Fibroblast of peridontal ligament (primary cell): ENCODE measurements around the gene ALPL.

ENCODE experiments used
- DNase-seq: peaks from one replicate; pipeline ENCODE4 v3.0.0-alpha.2; 2010; ENCODE audit errors: extremely low read depth

Gene ALPL

DNA sequence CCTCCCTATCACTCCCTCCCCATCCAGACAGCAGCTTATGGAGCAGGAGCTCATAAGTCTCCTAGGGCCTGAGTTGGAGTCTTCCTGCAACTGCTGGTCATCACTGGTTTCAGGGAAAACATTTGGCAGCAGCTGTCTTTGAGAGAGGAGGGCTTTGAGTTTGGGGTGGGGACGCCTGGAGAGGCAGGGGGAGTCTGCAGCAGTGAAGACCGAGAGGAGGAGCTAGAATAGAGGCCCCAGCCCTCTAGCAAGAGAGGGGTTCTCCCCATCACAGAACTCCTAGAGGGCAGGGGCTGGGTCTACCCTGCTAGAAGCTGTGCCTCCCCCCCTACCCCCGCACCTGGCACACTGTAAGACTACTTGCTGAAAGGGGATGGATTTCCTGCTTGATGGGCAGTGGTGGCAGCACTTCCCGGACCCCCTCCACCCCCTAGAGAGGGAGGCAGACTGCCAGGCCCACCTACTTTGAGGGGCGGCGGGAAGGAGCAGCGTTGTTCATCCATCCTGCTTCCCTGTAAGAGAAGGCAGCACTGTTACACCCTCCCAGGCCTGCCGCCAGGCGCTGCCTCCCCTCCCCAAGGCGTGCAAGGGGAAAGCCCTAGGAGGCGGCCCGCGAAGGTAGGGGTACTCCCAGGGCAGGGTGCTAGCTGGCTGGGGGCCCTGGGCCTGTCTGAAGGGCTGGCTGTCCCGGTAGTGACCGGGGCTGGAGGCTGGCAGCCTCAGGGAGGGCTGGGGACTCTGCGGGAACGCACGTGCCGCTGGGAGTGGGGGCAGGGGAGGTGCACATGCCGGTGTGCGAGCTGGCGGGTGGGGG, 109.5 kb downstream of the ALPL start:
- DNase-seq: no peak

DNA sequence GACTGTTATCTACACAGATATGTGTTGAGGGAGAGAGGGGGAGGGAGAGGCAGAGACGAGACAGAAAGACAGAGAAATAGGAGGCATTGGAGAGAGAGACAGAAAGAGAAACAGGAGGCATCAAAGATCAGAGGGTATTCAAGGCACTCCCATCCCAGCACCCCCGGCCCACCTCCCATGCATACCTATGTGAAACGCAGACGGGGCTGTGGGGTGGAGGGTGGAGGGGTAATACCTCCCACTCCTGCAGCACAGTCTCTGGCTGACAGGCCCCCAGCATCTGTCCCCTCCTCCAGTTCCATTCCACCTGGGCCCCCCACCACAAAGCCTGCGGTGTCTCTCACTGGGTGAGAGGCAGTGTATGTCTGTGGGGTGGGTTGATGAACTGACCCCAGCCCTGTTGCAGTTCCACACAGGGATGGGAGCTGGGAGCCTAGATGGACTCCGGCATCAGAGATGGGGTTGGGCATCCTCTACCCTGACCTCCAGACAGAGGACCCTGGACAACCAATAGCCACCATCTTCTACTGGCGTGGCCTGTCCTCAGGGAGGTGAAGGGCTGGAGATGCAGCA, 110.2 kb downstream of the ALPL start:
- DNase-seq: no peak

DNA sequence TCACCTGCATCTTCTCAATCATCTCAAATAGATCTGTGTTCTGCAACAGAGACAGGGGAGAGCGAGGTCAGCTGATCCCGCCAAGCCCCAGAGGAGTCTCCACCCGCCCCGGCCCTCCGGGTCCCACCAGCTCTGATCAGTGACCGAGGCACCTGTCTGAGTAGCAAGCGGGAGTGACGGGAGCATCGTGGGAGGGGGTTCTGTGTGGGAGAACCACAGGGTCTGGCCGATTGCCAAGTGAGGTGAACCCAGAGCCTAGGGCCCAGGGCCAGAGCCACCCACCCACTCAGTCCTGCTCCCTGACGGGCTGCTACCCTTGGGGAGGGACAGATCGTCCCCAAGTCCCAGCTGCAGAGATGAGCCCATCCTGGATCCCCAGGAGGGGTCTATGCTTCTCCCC, 110.8 kb downstream of the ALPL start:
- DNase-seq: no peak

DNA sequence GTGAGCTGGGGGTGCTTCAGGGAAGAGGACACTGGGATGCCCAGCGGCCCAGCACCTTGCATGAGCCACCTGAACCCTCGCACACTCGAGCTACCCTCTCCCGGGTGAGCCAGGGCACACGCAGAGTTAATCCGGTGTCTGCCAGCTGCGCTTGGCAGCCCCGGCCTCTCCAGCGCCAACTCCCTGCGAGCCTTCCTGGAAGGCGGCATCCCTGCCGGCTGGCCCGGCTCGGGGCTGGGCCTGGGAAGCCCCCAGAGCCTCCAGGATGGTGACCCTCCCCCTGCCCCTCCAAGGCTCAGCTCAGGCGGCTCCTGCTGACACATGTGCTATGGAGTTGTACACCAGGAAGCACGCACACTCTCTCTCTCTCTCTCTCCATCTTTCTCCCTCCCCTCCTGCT, 111.3 kb downstream of the ALPL start:
- no peak for DNase-seq

DNA sequence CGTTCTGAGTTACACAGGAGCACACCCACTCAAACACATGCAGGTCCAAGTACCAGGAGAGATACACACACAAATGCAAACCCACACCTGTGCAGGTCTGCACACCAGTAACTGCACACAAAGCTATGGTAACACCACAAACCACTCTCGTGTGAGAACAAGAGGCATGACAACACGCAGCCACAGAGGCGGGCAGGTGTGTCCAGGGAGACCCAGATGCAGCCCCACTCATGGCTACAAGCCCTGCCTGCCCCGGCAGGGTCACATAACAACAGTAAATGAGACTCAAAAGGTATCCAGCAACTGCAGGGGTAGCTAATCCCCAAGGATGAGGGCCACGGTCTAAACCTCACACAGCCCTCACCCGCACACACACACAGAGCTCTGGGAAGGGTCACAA, 111.8 kb downstream of the ALPL start:
- no peak for DNase-seq

DNA sequence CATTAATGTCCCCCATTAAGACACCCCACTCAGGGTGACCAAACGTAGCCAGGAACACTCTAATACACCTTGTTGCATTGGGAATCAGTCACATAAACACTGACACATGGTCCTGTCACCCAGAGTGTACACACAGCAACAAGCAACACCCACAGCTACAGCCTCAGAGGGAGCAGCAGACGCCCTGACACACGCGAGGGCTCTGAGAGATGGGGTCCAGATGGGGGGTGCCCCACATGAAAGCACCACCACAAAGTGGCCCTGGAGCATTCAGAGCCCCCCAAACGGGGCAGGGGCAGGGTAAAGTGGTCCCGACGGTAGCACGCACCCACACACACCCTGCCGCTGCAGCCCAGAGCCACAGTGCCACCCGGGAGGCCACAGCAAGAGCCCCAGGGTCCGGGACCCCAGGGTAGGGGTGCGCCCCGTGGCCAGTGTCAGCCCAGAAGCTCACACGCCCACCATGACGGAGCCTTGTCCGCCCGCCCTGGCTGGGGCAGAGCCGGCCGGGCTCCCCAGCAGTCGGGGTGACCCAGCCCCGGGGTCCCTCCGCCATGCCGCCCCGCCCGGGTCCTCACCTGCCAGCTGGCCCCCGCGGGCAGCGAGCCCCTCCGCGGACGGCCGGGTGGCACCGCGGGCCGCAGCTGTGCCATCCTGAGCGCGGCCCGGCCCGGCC, 112.7 kb downstream of the ALPL start:
- DNase-seq: no peak

DNA sequence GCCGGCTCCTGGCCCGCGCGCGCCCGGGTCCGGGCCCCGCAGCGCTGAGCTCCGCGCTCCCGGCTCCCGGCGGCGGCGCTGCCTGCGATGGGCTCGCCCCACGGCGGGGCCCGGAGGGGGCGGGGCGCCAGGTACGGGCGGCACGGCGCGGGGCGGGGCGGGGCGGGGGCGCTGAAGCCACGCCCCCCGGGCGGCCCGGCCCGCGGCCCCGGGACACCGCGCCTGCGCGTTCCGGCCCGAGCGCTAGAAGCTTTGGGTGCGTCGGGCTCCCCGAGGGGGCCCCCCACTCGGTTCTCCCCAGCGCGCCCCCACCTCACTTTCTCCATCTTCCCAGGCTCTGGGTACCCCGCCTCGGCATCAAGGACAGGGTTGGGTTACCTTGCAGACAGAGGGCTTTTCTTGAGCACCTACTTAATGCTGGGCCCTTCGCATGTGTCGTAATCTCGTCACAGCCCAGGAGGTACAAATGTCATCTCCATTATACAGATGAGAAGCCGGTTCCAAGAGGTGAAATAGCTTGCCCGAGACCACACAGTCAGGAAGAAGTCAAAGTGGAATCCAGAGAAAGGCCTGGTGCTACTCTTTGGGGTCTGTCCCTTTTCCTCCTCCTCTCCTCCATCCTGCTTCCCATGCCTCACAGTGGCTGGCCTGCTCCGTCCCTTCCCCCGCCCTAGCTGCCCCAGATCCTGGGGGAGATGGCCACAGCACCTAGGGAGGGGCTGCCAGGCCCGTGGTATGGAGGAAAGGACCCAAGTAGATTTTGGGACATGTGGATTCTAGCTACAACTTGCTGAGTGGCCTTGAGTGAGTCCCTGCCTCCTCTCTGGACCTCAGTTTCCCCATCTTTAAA, 113.5 kb downstream of the ALPL start:
- no peak for DNase-seq

DNA sequence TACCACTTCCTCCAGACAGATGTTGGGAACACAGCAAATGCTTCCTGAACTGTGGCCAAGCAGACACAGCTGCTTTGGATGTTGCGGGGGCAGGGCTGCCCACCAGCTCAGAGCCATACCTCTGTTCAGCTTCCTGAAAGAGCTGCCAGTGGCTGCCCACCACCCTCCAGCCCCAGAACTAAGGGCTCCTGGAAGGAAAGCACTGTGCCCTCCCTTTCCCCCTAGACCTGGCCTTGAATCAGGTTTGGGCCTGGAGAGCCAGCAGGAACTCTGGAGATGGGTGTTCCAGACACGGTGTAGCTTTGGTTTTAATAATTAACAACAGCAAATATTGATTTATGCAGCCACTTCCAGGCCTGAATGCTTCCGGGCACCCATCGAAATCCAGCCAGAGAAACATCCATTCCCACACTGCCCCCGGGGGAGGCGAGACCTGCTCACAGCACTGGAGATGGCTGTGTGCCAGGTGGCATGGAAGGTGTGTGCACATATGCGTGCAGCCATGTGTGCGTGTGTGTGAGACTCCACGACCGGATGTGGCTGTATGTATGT, 114.3 kb downstream of the ALPL start:
- DNase-seq: no peak

DNA sequence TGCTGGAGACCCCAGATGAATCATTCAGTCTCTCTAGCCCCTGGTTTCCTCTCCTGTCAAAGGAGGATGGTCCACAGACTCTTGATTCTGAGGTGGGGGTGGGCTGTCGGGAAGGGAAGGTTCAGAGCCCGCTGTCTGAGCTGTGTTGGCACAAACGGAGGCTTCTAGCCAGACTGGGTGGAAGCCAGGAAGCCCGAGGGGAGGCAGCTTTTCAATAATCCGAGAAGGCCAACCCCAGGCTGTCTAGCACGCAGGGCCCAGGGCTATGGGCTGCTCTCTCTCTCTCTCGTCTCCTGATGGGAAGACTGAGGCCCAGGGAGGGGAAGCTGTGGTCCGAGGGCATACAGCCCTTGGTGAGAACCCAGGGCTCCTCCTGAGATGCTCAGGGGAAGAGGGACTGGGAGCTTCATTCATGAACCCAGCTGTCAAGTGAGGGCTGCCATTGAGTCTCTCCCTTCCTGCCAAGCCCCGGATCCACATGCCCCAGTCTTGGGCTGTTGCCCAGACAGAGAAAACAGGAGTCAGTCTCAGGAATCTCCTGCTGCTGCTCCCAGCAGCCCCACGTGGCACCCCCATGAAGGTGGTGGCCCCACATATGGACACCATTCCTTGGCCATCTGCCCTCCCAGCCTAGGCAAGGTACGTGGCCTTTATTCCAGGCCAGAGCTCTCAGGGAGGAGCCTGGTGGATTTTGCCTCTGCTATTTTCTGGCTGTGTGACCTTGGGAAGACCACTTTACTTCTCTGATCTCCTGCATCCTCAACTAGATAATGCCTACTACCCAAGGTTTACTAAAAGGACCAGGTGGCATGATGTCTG, 115.6 kb downstream of the ALPL start:
- DNase-seq: no peak

DNA sequence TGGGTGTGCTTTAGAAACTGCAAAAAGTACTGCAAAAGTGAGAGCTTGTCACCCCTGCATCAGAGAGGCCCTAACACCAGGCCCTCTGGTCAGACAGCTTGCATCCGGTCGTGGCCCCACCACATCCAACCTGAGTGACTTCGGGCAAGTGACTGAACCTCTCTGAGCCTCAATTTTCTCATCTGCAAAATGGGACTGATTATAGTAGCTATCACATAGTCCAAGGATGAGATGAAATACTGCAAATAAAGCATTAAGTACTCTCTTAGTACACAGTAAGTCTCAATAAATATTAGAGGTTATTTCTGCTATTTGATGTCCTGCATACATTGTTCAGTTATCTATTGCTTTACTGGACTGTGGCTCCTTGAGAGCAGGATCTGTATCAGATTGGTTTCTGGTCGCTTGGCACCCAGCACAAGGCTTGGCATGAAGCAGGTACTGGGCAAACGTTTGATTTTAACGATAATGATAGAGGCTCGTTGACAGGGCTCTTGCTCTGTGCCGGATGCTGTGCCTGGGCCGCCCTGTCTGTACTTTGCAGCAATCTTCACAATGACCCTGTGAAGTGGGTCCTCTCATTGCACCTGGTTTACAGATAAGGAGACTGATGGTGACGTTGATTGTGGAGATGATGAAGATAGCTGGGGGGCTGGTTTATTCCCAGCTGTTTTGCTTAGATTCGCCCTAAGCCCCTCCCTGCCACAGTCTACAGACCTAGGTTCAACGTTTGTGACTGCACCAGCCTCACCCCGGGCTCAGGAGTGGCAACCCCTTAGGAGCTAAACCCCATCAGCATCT, 116.4 kb downstream of the ALPL start:
- DNase-seq: no peak

DNA sequence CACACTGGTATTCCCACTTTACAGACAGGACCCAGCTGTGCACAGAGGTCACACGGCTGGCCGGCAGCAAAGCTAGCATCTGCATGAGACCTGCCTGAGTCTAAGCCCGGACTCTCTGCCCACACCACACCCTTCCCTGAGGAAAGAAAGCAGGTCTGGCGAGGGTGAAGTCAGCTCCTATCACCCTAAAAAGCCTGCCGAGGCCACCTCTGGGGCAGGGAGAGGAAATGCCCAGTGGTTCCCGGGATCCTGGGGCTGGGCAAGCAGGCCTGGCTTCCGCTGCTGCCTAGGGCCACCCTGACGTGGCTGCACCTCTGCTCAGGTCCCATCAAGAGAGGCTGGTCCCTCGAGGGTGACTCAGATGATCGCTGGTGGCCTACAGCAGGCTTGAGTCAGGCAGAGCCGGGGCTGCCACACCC, 117.7 kb downstream of the ALPL start:
- no peak for DNase-seq
